Subcutaneous adipose tissue (tissue), 4 donors: ENCODE data around the gene CCR9. TPM values are rescaled to one million over a fixed set of nuclear protein-coding genes. Genes with fewer than 3 reads are reported as not detected.

Source experiments
- total RNA-seq, 4 donors: library from RNA; depleted of rRNA; stranded (reverse); fragments of >200 nt; gene quantifications; one replicate each; pipeline ENCODE4 v1.1.0, GENCODE V29; 2016
- TF ChIP-seq, protein P1 (sequence below): fragments of 450-650 bp; IDR thresholded peaks from one replicate; pipeline ENCODE4 v1.5.1; 2016; ENCODE audit warnings: low read depth, mild to moderate bottlenecking, control low read depth, antibody characterized with exemption, moderate library complexity

The CCR9 gene
- total RNA-seq, 4 donors from 2014 or later = not detected

DNA sequence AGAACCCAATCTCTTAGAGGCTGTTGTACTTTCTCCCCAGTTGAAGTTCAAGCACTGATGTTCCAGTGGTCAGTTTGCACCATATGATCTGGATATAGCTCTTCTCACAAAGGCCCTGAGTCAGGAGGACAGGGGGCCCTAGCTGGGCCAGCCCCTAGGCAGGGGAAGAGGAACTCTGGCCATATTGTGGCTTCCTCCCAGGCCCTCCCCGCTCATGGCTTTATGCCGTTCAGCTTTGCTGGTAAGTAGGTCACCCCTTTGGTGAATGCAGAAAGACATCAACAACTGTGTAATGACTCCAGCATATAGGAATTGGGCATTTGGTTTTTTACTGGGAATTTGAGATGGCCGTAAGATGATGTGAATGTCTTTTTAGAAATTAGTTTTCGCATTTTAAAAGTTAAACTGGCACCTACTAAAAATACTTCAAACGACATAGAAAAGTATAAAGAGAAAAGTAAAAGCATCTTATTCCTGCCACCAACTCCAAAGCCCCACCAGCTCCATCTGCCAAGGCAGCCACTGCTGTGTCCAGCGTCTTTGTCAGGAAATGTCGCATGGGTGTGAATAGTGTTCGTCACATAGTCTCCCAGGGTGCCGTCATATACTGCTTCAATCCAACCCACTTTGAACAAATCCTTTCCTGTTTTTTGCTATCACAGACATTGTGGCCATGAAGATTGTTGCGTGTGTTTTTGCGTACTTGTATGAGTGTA is 25.3 kb downstream of the CCR9 start:
- TF ChIP-seq, protein P1, sequence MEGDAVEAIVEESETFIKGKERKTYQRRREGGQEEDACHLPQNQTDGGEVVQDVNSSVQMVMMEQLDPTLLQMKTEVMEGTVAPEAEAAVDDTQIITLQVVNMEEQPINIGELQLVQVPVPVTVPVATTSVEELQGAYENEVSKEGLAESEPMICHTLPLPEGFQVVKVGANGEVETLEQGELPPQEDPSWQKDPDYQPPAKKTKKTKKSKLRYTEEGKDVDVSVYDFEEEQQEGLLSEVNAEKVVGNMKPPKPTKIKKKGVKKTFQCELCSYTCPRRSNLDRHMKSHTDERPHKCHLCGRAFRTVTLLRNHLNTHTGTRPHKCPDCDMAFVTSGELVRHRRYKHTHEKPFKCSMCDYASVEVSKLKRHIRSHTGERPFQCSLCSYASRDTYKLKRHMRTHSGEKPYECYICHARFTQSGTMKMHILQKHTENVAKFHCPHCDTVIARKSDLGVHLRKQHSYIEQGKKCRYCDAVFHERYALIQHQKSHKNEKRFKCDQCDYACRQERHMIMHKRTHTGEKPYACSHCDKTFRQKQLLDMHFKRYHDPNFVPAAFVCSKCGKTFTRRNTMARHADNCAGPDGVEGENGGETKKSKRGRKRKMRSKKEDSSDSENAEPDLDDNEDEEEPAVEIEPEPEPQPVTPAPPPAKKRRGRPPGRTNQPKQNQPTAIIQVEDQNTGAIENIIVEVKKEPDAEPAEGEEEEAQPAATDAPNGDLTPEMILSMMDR = no peak

DNA sequence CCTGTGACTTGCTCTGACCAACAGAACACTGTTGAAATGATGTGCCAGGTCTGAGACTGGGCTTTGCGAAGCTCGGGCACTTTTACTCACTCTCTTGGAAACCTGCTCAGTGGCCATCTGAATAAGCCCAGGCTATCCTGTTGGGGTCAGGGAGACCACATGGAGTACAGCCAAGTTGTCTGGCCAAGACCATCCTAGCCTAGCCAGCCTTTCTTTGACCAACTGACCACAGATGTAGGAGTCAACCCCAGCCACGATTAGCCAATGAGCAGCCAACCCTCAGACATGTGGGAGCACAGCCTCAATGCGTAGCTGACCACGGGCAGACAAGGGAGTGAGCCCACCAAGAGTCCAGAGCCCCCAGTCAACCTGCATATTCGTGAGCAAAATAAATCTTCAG is 26.1 kb downstream of the CCR9 start:
- TF ChIP-seq, protein P1 = no peak

DNA sequence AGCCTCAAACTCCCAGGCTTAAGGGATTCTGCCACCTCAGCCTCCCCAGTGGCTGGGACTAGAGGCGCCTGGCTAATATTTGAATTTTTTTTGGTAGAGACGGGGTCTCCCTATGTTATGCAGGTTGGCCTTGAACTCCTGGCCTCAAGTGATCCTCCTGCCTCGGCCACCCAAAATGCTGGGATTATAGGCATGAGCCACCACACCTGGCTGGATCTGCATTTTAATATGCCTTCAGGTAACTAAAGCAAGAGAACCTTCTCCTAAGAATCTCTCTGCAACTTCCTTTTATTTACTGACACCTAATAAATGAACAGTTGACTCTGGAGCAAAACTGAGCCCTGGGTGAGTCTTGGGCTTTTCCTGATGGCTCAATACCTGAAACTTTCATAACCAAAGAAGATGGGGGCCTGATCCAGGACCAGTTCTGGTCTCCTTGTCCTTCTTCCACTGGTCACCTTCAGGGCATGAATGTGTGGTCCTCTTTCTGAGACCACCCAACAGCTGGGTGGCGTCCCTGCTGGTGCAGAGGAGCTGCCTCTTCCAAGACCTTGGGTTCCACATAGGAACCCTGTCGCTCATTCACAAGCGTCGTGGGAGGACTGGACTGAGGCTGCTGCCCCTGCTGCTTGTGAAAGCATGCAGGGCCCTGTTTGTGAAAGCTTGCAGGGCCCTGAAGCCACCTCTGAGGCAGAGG is 28.2 kb downstream of the CCR9 start:
- TF ChIP-seq, protein P1 = no peak

DNA sequence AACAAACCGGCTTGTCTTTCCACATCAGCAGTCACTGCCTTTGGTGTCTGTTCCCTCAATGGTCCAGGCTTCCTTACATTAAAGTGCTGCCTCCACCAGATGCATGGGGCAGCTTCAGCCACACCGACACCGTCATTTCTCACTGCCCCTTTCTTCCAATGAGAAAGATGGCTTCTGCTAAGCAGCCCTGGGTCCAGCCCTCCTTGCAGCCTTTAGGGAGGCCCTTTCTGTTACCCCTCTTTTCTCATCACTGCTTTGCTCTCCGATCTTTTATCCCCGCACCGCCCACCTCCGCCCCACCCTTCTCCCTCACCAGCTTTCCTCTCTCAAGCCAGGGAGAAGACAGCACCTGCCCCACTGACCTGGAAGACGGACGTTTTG is 28.7 kb downstream of the CCR9 start:
- TF ChIP-seq, protein P1 = no peak

DNA sequence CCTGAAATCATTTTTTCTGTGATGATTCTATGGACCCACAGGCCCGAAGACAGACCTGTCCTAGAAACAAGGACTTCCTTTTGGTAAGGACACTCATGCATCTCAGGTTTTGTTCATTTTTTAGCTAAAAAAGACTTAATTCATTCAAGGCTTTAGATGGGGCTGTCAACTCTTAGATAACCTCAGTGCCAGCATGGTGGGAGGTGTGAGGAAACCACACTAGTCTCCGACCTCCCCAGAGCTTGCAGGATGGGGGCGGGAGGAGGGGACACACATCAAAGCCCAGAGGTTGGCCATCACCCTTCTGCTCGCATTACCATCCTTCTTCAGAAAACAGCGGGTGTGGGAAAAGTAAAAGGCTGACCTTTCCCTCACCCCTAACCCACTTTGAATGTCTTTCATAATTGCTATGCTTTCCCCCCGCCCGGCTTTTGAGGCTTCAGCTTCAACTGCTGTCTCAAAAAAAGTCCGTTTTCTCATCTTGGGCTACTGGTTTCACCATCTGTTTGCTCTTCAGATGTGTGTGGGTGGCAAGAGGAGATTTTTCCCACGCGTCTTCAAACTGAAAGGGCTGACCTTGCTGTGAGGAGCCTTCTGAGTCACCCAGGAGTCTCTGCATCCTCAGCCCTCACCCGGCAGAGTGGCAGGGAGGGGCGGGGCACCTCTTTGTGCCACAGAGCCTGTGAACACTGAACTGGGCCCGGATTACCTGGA is 29.3 kb downstream of the CCR9 start:
- TF ChIP-seq, protein P1 = no peak

DNA sequence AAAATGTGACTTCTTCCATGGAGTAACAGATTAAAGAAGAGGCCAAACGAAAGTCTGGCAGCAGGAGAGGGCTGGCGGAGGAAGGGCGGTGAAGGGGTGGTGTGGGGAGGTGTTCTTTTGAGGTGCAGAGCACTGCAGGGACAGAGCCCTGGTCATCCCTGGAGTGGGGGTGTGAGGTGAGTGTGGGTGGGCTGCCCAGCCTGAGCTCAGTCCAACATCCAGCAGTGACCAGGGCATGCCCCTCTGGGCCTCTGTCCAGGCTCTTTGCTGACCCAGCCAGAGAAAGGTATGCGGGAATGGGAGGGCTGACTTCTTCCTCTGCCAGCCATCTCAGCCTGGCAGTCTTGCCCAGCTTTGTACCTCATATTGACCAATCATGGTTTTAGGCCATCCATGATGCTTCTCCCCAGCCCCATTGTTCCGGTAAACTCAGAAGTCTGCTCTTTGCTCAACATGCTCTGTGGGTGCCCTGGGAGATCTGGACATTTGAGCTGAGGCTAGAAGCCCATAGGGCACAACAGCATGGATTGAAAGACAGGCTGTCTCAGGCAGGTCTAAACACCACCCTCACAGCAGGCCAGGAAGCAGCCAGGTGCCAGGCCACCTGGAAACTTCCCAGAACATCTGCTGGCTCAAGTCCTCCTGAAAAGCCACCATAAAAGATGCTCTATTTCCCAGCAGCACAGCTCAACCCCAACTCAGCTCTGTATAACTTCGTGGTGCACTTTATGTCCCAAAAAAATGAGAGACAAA is 31.0 kb downstream of the CCR9 start:
- TF ChIP-seq, protein P1 = no peak
